ENCODE data around the gene PIGK.

The PIGK gene

DNA sequence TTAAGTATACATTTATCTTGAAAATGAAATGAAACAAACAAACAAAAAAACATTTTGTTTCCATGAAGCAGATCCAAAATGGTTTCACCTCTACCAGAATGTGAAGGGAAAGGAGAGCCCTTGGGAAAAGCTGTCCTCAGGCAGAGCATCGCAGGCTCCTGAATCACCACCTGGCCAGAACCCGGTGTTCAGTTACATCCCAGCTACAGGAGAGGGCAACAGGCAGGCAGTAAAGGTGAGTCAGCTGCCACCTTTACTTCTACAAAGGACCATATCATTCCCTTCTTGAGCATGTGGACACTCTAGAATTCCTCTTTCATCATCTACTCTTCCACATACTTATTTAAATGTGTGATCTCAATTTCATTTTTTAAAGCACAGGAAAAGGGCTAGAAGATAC, 151.2 kb downstream of the PIGK start:
- peak; percentile 41 for DNase-seq
- no peak overlapping the region for H3K4me3 ChIP-seq (ENCODE audit: low read depth, low read length)
- TF ChIP-seq, protein P1, sequence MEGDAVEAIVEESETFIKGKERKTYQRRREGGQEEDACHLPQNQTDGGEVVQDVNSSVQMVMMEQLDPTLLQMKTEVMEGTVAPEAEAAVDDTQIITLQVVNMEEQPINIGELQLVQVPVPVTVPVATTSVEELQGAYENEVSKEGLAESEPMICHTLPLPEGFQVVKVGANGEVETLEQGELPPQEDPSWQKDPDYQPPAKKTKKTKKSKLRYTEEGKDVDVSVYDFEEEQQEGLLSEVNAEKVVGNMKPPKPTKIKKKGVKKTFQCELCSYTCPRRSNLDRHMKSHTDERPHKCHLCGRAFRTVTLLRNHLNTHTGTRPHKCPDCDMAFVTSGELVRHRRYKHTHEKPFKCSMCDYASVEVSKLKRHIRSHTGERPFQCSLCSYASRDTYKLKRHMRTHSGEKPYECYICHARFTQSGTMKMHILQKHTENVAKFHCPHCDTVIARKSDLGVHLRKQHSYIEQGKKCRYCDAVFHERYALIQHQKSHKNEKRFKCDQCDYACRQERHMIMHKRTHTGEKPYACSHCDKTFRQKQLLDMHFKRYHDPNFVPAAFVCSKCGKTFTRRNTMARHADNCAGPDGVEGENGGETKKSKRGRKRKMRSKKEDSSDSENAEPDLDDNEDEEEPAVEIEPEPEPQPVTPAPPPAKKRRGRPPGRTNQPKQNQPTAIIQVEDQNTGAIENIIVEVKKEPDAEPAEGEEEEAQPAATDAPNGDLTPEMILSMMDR (IDR thresholded peaks at IDR 0.05; ENCODE audit: low read depth, low read length) = no peak
- H3K9me3 ChIP-seq (ENCODE audit: severe bottlenecking) = peaks cover 2% of the 10 kb centered on the region
- H3K27ac ChIP-seq = peak overlapping the region; percentile 60
- H3K36me3 ChIP-seq = peaks cover 70% of the 10 kb centered on the region
- no peaks in the 10 kb centered on the region for H3K27me3 ChIP-seq (ENCODE audit: insufficient read depth, low read depth, severe bottlenecking)

DNA sequence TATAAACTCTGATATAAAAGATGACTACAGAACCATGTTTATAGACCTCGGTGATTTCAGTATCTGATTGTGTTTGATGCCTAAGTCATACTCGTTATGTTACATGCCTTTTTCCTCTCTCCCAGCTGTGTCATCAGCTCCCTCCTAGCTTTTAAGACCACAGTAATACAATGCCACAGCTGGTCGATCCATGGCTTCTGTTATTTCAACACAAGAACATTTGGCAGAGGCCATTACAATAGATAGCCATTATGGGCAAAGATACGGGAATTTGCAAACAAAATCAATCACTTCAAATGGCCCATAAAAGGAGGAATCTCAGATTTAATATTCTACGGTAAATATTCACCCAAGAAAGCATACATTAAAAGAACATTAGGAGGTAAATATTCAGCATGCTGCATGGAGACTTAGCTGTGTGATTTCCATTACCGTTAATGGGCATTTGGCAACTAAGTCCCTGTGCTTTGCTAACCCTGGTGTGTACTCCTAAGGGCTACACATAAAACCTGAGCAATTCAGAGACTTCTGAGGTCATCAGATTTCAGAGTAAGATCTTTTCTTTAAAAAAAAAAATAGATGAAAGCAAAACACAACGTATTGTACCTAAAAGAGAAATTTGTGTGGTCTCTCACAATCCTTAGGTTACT, 153.4 kb downstream of the PIGK start:
- no peaks in the 10 kb centered on the region for H3K27me3 ChIP-seq (ENCODE audit: insufficient read depth, low read depth, severe bottlenecking)
- TF ChIP-seq, protein P1 (IDR thresholded peaks at IDR 0.05; ENCODE audit: low read depth, low read length) = no peak
- peaks cover 2% of the 10 kb centered on the region for H3K9me3 ChIP-seq (ENCODE audit: severe bottlenecking)
- DNase-seq = no peak
- H3K27ac ChIP-seq = no peak overlapping the region
- peaks cover 80% of the 10 kb centered on the region for H3K36me3 ChIP-seq
- no peak overlapping the region for H3K4me3 ChIP-seq (ENCODE audit: low read depth, low read length)

DNA sequence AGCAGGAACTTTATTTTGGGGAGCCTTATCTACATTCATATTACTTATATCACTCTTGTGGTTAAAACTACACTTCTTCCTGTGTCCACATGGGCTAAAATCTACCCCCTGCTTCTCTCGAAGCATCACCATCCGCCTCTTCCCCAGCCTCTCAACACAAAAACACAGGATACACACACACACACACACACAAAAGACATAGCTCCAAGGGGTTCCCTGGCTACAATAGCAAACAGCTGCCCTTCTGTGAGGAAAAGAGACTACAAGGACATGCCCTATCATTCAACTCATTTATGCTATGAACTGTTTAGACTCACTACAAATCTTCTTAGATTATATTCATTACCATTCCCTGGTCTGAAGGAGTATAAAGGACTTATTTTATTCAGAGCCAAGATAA, 155.0 kb downstream of the PIGK start:
- TF ChIP-seq, protein P1 (IDR thresholded peaks at IDR 0.05; ENCODE audit: low read depth, low read length) = no peak
- no peaks in the 10 kb centered on the region for H3K27me3 ChIP-seq (ENCODE audit: insufficient read depth, low read depth, severe bottlenecking)
- H3K4me3 ChIP-seq (ENCODE audit: low read depth, low read length) = no peak overlapping the region
- DNase-seq = no peak
- peaks cover 2% of the 10 kb centered on the region for H3K9me3 ChIP-seq (ENCODE audit: severe bottlenecking)
- no peak overlapping the region for H3K27ac ChIP-seq
- H3K36me3 ChIP-seq = peaks cover 84% of the 10 kb centered on the region

DNA sequence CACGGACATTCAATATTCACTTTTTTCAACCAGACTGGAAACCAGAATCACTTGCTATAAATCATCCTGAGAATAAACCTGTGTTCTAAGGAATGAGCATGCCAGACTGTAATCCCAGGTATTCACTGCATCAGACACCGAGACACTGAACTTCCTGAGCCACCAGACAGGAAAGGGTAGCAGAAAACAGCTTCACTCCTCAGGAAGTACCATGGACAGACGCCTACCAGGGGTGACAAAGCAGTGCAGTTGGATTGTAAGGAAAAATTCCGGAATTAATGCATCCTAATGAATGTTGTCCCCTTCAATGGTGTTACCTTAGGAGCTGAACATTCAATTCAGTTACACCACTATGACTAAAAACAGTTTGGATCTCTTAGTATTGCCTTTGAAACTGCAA, 156.1 kb downstream of the PIGK start:
- Histone ChIP-seq H3K9me3 (ENCODE audit: severe bottlenecking) (peaks cover 2% of the 10 kb centered on the region), H3K27me3 (ENCODE audit: insufficient read depth, low read depth, severe bottlenecking) (no peaks in the 10 kb centered on the region), H3K27ac (no peak overlapping the region), H3K36me3 (peaks cover 80% of the 10 kb centered on the region), H3K4me3 (ENCODE audit: low read depth, low read length) (no peak overlapping the region)
- DNase-seq = no peak
- TF ChIP-seq, protein P1 (IDR thresholded peaks at IDR 0.05; ENCODE audit: low read depth, low read length) = no peak

DNA sequence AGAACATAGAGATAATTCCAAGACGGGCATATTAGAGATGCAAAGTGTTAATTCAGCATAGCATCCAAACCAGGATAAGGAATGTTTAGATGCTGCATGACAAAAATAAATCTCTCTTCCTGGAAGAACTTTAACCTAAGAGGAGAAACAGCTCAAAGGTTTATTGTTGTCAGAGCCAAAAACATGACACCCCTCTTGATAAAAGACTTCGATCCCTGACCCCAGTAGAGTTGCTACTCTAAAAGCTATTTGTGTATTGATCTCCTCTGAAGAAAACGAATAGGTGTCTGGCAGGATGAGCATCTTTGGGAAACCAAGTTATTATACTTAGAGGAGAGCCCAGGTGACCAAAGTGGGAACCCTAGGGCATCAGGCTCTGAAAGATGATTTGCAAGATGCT, 158.1 kb downstream of the PIGK start:
- Histone ChIP-seq H3K9me3 (ENCODE audit: severe bottlenecking) (no peaks in the 10 kb centered on the region), H3K27ac (no peak overlapping the region), H3K4me3 (ENCODE audit: low read depth, low read length) (no peak overlapping the region), H3K36me3 (peaks cover 88% of the 10 kb centered on the region), H3K27me3 (ENCODE audit: insufficient read depth, low read depth, severe bottlenecking) (no peaks in the 10 kb centered on the region)
- TF ChIP-seq, protein P1 (IDR thresholded peaks at IDR 0.05; ENCODE audit: low read depth, low read length) = no peak
- no peak for DNase-seq

DNA sequence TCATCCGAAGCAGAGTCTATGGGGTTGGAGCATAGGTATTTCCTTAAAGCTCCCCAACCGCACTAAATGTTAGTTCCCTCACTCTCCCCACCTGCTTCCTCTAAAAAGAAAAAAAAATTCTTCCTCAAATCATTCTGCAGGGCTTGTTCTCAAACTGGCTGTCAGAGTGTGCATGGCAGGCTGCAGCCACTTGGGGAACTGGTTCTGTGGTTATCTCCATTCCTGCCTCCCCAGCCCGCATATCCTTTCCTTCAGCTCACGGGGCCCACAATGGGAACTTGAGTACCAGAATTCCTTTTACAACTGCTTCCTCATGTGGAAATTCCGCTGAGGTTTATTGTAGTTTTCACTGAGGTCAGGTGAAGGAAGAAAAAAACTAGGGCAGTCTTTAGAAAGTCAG, 159.2 kb downstream of the PIGK start:
- DNase-seq = no peak
- H3K27me3 ChIP-seq (ENCODE audit: insufficient read depth, low read depth, severe bottlenecking) = no peaks in the 10 kb centered on the region
- no peak overlapping the region for H3K27ac ChIP-seq
- peaks cover 90% of the 10 kb centered on the region for H3K36me3 ChIP-seq
- no peaks in the 10 kb centered on the region for H3K9me3 ChIP-seq (ENCODE audit: severe bottlenecking)
- H3K4me3 ChIP-seq (ENCODE audit: low read depth, low read length) = no peak overlapping the region
- TF ChIP-seq, protein P1 (IDR thresholded peaks at IDR 0.05; ENCODE audit: low read depth, low read length) = no peak
